Measurements from ENCODE around the gene ACP7.

DNA sequence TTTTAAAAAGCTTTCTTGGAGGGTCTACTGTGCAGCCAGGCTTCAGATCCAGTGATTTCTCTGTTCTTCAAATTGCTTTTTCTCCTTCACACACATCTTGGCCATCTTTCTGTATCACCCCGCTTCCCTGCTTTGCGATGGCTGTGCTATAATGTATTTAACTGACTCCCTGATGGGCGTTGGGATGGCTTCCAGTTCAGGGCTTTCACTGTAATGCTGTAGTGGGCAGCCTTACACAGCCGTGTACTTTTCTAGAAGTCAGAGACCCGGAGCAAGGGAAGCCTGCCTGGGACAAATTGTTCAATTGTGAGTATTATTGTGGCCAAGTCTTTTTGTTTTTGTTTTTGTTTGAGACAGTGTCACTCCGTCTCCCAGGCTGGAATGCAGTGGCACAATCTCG, 22.0 kb downstream of the ACP7 start:
- TF ChIP-seq, protein P1, sequence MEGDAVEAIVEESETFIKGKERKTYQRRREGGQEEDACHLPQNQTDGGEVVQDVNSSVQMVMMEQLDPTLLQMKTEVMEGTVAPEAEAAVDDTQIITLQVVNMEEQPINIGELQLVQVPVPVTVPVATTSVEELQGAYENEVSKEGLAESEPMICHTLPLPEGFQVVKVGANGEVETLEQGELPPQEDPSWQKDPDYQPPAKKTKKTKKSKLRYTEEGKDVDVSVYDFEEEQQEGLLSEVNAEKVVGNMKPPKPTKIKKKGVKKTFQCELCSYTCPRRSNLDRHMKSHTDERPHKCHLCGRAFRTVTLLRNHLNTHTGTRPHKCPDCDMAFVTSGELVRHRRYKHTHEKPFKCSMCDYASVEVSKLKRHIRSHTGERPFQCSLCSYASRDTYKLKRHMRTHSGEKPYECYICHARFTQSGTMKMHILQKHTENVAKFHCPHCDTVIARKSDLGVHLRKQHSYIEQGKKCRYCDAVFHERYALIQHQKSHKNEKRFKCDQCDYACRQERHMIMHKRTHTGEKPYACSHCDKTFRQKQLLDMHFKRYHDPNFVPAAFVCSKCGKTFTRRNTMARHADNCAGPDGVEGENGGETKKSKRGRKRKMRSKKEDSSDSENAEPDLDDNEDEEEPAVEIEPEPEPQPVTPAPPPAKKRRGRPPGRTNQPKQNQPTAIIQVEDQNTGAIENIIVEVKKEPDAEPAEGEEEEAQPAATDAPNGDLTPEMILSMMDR (IDR thresholded peaks at IDR 0.05; ENCODE audit: insufficient read depth, low read length, poor library complexity, severe bottlenecking) = no peak
- no peak for TF ChIP-seq EZH2phosphoT487 (conservative IDR thresholded peaks at IDR 0.05; ENCODE audit: low read length)
